WI38 (cell line): ENCODE results near the gene THRSP.
"Not testable (repeated sequence)": the region's sequence is repeated elsewhere in the genome, so short reads cannot be mapped to it uniquely, and the experiment has no call there.

Source experiments
- H3K4me3 ChIP-seq: 2 replicates; pipeline ENCODE4 v1.5.1; 2011; ENCODE audit warnings: low read depth, mild to moderate bottlenecking, control low read depth, low read length
- CTCF ChIP-seq: IDR thresholded peaks from 2 replicates; pipeline ENCODE4 v1.5.1; 2012; ENCODE audit warnings: low read depth, mild to moderate bottlenecking, control low read depth, low read length

Gene THRSP

DNA sequence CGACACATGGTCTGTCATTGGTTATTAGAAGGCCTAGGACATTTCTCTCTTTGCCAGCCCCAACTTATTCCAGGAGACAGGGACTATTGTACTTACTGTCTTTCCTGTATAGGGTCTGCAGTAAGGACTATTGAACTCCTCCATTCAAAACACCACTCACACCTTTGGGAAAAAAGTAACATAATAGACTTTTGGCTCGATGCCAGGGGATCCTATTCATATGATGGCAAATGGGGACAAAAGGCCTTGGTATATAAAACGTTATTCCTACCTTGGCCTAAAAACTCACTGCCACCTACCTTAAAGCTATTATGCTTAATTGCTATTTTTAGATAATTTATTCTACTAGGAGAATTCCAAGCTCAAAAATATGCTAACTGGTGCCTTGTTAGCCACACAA, 22.3 kb downstream of the THRSP start:
- H3K4me3 ChIP-seq, result no peak overlapping the region
- no peak for TF ChIP-seq CTCF

GRCh38 chr11:78086521-78087074, 22.9 kb downstream of the THRSP start:
- H3K4me3 ChIP-seq, result not testable (repeated sequence)

- TF ChIP-seq CTCF, result no peak
- H3K4me3 ChIP-seq, result no peak overlapping the region
These were observed 30.6 kb downstream of the THRSP start for GRCh38 chr11:78094250-78094649.

- TF ChIP-seq CTCF, result no peak
- H3K4me3 ChIP-seq, result no peak overlapping the region
These were observed 34.2 kb downstream of the THRSP start for GRCh38 chr11:78097666-78098385.

DNA sequence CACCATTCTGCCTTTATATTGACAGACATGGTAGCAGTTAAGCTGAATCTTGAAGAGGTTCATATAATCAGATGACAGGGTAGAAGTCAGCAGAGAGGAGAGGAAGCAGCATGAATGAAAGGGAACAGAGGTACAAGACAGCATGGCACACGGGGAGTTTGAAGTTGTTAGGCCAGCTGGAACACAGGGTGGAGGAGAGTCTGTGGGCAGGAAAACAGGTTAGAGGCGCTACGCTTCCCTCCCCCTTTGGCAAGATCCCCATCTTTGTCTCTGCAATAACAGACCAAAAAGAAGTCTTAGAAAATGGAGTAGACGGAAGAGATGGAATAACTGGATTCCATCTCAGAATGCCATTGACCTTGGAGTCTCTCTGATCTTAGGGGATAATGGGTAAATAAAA, 36.0 kb downstream of the THRSP start:
- no peak for TF ChIP-seq CTCF
- no peak overlapping the region for H3K4me3 ChIP-seq

- H3K4me3 ChIP-seq, result no peak overlapping the region
- no peak for TF ChIP-seq CTCF
These were observed 36.6 kb downstream of the THRSP start for GRCh38 chr11:78100261-78100660.

DNA sequence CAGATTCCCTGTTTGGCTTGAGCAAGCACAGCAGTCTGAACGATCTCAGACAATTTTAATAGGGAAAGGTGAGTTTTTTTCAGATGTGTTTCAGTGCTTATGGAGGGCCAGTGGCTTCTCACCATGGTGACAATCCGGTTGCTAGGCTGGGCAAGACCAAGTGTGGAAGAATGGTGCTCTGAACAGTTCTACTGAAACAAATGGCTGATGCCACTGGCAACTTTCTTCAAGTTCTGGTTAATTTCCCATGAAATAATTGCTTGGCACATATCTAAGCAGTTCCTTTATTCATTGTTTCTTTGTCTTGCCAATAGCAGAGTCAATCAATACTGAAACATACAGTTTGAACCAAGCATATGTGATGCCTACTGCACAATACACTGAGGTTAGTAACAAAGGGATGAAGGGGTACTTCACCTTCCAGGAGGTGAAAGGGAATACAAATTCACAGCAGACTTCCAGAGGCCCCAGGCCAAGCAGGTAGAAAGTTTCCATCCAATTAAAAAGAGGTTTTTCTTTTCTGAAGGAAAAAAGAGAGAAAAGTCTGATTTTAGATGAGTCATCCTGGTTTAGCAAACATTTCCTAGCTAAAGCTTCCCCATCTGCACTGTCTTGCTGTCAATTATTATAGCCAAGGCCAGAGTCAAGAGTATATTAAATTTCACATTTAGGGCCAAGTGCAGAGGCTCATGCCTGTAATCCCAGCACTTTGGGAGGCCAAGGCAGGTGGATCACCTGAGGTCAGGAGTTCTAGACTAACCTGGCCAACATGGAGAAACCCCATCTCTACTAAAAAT, 37.2 kb downstream of the THRSP start:
- no peak overlapping the region for H3K4me3 ChIP-seq
- no peak for TF ChIP-seq CTCF
